SU-DHL-6 (cell line): Measurements from ENCODE around the gene FADS6.

ENCODE experiments used
- H2AFZ ChIP-seq: fragments of 200-600 bp; sonication (generic); 2 replicates; pipeline ENCODE4 v1.6.1; 2014; ENCODE audit warnings: low read depth, mild to moderate bottlenecking, moderate library complexity, mixed read lengths, antibody characterized with exemption, low read length; ENCODE audit not compliant: severe bottlenecking
- H3F3A ChIP-seq: fragments of 200-600 bp; shearing (Covaris generic); 2 replicates; pipeline ENCODE4 v1.6.0; 2016; ENCODE audit warnings: antibody characterized with exemption, mild to moderate bottlenecking; ENCODE audit not compliant: insufficient read depth
- H3K27ac ChIP-seq: fragments of 200-600 bp; sonication (generic); 2 replicates; pipeline ENCODE4 v1.5.1; 2016; ENCODE audit warnings: low read depth, mild to moderate bottlenecking, low read length, moderate library complexity, mixed read lengths
- H3K27me3 ChIP-seq: fragments of 200-600 bp; sonication (generic), shearing (Covaris generic); 2 replicates; pipeline ENCODE4 v1.6.0; 2014; ENCODE audit warnings: mild to moderate bottlenecking, low read length
- H3K36me3 ChIP-seq: fragments of 200-600 bp; sonication (generic); 2 replicates; pipeline ENCODE4 v1.6.1; 2014; ENCODE audit warnings: mild to moderate bottlenecking, low read length, mixed read lengths
- H3K4me2 ChIP-seq: fragments of 300-600, 200-600 bp; shearing (Covaris generic), sonication (generic); 2 replicates; pipeline ENCODE4 v1.6.0; 2014; ENCODE audit warnings: low read length, low read depth, mild to moderate bottlenecking; ENCODE audit not compliant: poor library complexity, severe bottlenecking
- H3K4me3 ChIP-seq: fragments of 200-600 bp; sonication (generic); 2 replicates; pipeline ENCODE4 v1.5.1; 2014; ENCODE audit warnings: antibody characterized with exemption, low read length, mild to moderate bottlenecking, mixed read lengths; ENCODE audit not compliant: insufficient read depth, poor library complexity, severe bottlenecking
- H3K79me2 ChIP-seq: fragments of 200-600 bp; sonication (generic); 2 replicates; pipeline ENCODE4 v1.6.1; 2014; ENCODE audit warnings: mild to moderate bottlenecking, low read length, moderate library complexity; ENCODE audit not compliant: insufficient read depth
- H3K9ac ChIP-seq: fragments of 200-600 bp; sonication (generic); 2 replicates; pipeline ENCODE4 v1.7.0; 2014; ENCODE audit warnings: mild to moderate bottlenecking, low read length
- H3K9me2 ChIP-seq: fragments of 200-600 bp; sonication (generic); replicated peaks from 2 replicates; pipeline ENCODE4 v1.6.1; 2014; ENCODE audit warnings: low read length; ENCODE audit not compliant: insufficient read depth
- H3K9me3 ChIP-seq: fragments of 200-600 bp; sonication (generic); 2 replicates; pipeline ENCODE4 v1.6.1; 2014; ENCODE audit warnings: low read length, mixed read lengths; ENCODE audit not compliant: insufficient read depth
- H4K20me1 ChIP-seq: fragments of 200-600 bp; sonication (generic); 2 replicates; pipeline ENCODE4 v1.6.1; 2014; ENCODE audit warnings: low read depth, mild to moderate bottlenecking, antibody characterized with exemption, low read length, moderate library complexity, mixed read lengths
- EZH2phosphoT487 ChIP-seq: fragments of 200-600 bp; sonication (generic), shearing (Covaris generic); conservative IDR thresholded peaks from 2 replicates; pipeline ENCODE4 v1.6.1; 2018; ENCODE audit warnings: mild to moderate bottlenecking, antibody characterized with exemption, low read length, moderate library complexity, mixed read lengths
- TF ChIP-seq, protein P1 (sequence below): fragments of 200-600 bp; sonication (generic); IDR thresholded peaks from one replicate; pipeline ENCODE4 v1.5.1; 2017; ENCODE audit warnings: antibody characterized with exemption, mild to moderate bottlenecking, low read length, moderate library complexity; ENCODE audit not compliant: insufficient read depth, poor library complexity, severe bottlenecking

Gene FADS6, protein sequence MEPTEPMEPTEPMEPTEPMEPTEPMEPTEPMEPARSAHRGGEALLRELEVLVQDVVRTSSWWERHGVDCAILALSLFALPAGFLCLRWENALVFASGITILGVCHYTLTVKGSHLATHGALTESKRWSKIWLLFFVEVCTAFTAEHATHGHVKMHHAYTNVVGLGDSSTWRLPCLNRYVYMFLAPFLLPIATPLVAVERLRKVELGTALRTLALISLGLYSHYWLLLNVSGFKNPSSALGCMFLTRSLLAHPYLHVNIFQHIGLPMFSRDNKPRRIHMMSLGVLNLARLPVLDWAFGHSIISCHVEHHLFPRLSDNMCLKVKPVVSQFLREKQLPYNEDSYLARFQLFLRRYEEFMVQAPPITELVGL

DNA sequence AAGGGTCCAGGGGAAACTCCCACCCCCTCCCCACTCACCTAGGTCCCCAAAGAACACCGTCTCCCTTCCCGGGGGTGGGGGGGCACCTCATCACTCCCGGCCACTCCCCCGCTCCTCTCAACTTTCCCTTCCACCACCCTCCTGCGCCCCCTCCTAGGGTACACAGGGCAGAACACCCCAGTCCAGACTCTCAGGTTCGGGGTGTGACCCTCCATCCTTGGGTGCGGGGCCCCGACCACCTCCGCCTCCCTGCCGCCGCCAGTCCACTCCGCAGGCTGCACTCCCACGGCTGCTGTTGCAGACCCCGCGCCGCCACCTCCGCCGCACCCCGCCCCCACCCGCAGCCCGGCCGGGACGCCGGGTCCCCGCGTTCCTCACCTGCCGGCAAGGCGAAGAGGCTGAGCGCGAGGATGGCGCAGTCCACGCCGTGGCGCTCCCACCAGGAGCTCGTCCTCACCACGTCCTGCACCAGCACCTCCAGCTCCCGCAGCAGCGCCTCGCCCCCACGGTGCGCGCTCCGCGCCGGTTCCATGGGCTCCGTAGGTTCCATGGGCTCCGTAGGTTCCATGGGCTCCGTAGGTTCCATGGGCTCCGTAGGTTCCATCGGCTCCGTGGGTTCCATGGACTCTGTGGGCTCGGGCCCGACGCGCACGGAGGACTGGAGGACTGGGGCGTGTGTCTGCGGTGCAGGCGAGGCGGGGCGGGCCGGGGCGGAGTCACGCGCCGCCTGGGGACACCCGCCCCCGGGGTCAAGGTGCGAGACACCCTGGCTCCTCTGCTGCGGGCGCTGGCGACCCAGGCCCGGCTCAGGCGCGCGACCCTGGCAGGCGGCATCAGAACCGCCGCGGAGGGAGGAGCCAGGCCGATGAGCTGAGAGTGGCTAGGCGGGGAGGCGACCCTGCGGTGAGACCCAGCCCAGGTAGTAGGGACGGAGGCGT is at the start of gene FADS6:
FADS6 (minus strand) TSS at position 660 of the 938 bp plus-strand sequence; CDS start at position 622, 38 bp downstream.
- TF ChIP-seq EZH2phosphoT487 = no peak
- TF ChIP-seq, protein P1, sequence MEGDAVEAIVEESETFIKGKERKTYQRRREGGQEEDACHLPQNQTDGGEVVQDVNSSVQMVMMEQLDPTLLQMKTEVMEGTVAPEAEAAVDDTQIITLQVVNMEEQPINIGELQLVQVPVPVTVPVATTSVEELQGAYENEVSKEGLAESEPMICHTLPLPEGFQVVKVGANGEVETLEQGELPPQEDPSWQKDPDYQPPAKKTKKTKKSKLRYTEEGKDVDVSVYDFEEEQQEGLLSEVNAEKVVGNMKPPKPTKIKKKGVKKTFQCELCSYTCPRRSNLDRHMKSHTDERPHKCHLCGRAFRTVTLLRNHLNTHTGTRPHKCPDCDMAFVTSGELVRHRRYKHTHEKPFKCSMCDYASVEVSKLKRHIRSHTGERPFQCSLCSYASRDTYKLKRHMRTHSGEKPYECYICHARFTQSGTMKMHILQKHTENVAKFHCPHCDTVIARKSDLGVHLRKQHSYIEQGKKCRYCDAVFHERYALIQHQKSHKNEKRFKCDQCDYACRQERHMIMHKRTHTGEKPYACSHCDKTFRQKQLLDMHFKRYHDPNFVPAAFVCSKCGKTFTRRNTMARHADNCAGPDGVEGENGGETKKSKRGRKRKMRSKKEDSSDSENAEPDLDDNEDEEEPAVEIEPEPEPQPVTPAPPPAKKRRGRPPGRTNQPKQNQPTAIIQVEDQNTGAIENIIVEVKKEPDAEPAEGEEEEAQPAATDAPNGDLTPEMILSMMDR = no peak
- no peak within 1 kb of the TSS for H2AFZ ChIP-seq
- H3K4me3 ChIP-seq = no peak within 1 kb of the TSS
- H3K27me3 ChIP-seq = no peaks in the 10 kb centered on the region
- no peaks in the 10 kb centered on the region for H3K36me3 ChIP-seq
- H3K9me3 ChIP-seq = no peaks in the 10 kb centered on the region
- H3K27ac ChIP-seq = no peak within 1 kb of the TSS
- no peak within 1 kb of the TSS for H3K9ac ChIP-seq
- no peaks in the 10 kb centered on the region for H3K9me2 ChIP-seq
- H3F3A ChIP-seq = no peaks in the 10 kb centered on the region
- H3K4me2 ChIP-seq = no peak within 1 kb of the TSS
- no peaks in the 10 kb centered on the region for H3K79me2 ChIP-seq
- no peaks in the 10 kb centered on the region for H4K20me1 ChIP-seq

DNA sequence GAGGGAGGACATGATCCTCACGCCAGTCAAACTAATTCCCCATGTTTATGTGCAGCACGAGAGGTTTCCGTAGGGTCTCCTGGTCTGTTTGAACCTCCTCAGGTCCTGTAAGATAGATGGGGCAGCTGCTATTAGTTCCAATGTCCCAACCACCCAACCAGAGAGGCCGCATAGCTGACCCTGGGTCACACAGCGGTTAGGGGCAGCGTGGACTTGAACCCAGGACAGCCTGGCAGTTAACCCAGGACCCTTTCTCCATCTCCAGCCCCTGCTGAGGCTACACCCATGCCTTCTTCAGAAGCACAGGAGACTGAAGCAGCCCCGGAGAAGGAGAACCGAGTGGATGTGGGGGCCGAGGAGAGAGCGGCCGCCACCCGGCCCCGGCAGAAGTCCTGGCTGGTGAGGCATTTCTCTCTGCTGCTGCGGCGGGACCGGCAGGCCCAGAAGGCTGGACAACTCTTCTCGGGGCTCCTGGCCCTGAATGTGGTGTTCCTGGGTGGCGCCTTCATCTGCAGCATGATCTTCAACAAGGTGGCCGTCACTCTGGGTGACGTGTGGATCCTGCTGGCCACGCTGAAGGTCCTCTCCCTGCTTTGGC is 47.8 kb upstream of the FADS6 start:
- H3F3A ChIP-seq = no peaks in the 10 kb centered on the region
- H3K36me3 ChIP-seq = no peaks in the 10 kb centered on the region
- TF ChIP-seq, protein P1 = no peak
- no peak for TF ChIP-seq EZH2phosphoT487
- H3K4me3 ChIP-seq = no peak overlapping the region
- H3K9me2 ChIP-seq = no peaks in the 10 kb centered on the region
- H3K4me2 ChIP-seq = no peak overlapping the region
- H3K79me2 ChIP-seq = no peaks in the 10 kb centered on the region
- no peak overlapping the region for H3K9ac ChIP-seq
- H3K9me3 ChIP-seq = no peaks in the 10 kb centered on the region
- H3K27ac ChIP-seq = no peak overlapping the region
- H2AFZ ChIP-seq = no peak overlapping the region
- no peaks in the 10 kb centered on the region for H4K20me1 ChIP-seq
- H3K27me3 ChIP-seq = no peaks in the 10 kb centered on the region

DNA sequence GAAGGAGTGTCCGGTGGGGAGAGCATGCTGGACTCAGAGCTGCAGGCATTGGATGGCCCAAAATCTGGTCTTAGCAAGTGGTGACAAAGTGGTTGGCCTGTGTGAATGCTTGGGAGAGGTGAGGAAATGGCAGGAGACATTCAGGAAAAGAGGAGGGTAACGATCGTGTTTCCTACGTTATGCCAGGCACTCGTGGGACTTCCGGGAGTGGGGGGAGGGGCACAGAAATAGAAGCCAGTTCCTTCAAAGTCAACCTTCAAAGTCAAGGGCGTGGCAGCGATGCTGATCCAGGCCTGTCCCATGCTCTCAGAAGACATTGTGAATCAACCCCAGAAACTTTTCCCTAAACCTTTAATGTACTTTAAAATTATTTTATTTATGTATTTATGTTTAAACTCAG is 46.1 kb upstream of the FADS6 start:
- no peak overlapping the region for H2AFZ ChIP-seq

More for the DNA sequence above, 46.1 kb upstream of the FADS6 start:
- H3K36me3 ChIP-seq = no peaks in the 10 kb centered on the region
- no peak overlapping the region for H3K4me2 ChIP-seq
- H3F3A ChIP-seq = no peaks in the 10 kb centered on the region
- TF ChIP-seq, protein P1 = no peak
- TF ChIP-seq EZH2phosphoT487 = no peak
- H3K9me3 ChIP-seq = no peaks in the 10 kb centered on the region
- no peak overlapping the region for H3K27ac ChIP-seq
- no peaks in the 10 kb centered on the region for H3K9me2 ChIP-seq
- H3K79me2 ChIP-seq = no peaks in the 10 kb centered on the region
- no peaks in the 10 kb centered on the region for H3K27me3 ChIP-seq
- H3K4me3 ChIP-seq = no peak overlapping the region
- no peak overlapping the region for H3K9ac ChIP-seq
- no peaks in the 10 kb centered on the region for H4K20me1 ChIP-seq
